Measurements from ENCODE around the gene DUOXA2. TPM values are rescaled to one million over a fixed set of nuclear protein-coding genes. Genes with fewer than 3 reads are reported as not detected.
"Not testable (repeated sequence)": the region's sequence is repeated elsewhere in the genome, so short reads cannot be mapped to it uniquely, and the experiment has no call there.

Gene DUOXA2
- total RNA-seq, 1 experiment from 2014 or later: not detected

GRCh38 chr15:45075440-45076320 lies 38.4 kb upstream of the DUOXA2 start:
- H3K36me3 ChIP-seq (ENCODE audit: control insufficient read depth, insufficient read depth, low read length); H3K27ac ChIP-seq (ENCODE audit: low read length); in situ Hi-C loops (cut with HindIII; ENCODE audit: low pct_unique_long_range_greater_than_20kb, low sequenced_read_pairs); H3K4me3 ChIP-seq (ENCODE audit: low read depth in 2 of 2, low read length in 2 of 2); DNase-seq (ENCODE audit: low read depth, low spot score); intact Hi-C loops (cut with micrococcal nuclease; ENCODE audit: unreplicated experiment); CTCF ChIA-PET; BruUV-seq (replicated peaks); POLR2A ChIA-PET; H3K4me1 ChIP-seq (ENCODE audit: control insufficient read depth, insufficient read depth, low read length); H3K27me3 ChIP-seq (ENCODE audit: control insufficient read depth, insufficient read depth, low read length); H3K9me3 ChIP-seq (ENCODE audit: control insufficient read depth, insufficient read depth, low read depth, low read length): not testable (repeated sequence)
- peak; percentile 54; the same call in 1 of the 2 replicates for ATAC-seq

DNA sequence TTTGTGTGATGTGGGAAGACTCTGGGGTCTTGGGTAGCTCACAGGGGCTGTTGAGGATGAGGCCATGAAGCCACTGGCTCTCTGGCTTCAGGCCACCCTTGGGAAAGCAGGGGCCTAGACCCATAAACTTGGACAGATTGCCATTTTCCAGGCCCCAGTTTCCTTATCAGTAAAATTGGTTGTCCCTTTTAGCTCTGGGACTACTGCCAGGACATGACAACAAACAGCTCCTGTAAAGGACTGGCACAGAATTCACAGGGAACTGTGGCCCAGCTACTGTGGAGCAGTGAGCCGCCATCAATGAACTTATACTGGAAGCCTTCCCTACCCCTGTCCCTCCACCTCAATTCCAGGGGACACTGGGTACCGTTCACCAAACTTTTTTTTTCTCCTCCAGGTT lies 36.7 kb upstream of the DUOXA2 start:
- CTCF ChIA-PET; intact Hi-C loops (cut with micrococcal nuclease; ENCODE audit: unreplicated experiment); in situ Hi-C loops (cut with HindIII; ENCODE audit: low pct_unique_long_range_greater_than_20kb, low sequenced_read_pairs); BruUV-seq (replicated peaks); H3K4me1 ChIP-seq (ENCODE audit: control insufficient read depth, insufficient read depth, low read length); H3K4me3 ChIP-seq (ENCODE audit: low read depth in 2 of 2, low read length in 2 of 2); H3K9me3 ChIP-seq (ENCODE audit: control insufficient read depth, insufficient read depth, low read depth, low read length); ATAC-seq; H3K36me3 ChIP-seq (ENCODE audit: control insufficient read depth, insufficient read depth, low read length); DNase-seq (ENCODE audit: low read depth, low spot score); H3K27ac ChIP-seq (ENCODE audit: low read length); H3K27me3 ChIP-seq (ENCODE audit: control insufficient read depth, insufficient read depth, low read length); POLR2A ChIA-PET: not testable (repeated sequence)

- CTCF ChIA-PET: not testable (repeated sequence)
These were observed 34.9 kb upstream of the DUOXA2 start for GRCh38 chr15:45079201-45079600.

DNA sequence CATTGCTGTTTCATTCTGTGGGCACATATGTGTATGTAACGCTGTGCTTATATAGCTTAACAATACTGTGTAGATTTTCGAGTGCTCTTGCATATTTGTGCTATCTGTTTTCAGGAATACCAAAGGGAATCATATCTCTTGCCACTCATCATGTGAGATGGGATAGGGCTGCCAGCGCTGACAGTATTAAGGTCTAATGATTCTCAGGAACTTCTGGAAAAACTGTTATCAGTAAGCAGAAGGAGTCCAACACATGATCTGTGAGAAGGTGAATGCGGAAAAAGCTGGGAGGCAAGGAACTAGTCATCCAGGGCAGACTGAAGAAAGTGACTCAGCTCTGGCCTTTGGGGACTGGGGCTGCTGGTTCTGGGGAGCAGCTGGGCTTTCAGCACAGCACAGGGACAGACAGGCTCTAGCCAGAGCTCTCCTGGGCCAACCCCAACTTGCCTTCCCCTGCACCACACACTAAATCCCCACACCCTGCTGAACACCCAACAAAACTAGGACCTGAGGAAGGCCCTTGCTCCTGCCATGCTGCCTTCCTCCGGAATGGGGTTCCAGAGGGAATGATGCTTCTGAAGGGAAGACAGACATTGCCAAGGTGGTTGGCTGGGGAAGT lies 34.4 kb upstream of the DUOXA2 start:
- in situ Hi-C loops (cut with HindIII; ENCODE audit: low pct_unique_long_range_greater_than_20kb, low sequenced_read_pairs); DNase-seq (ENCODE audit: low read depth, low spot score); H3K27ac ChIP-seq (ENCODE audit: low read length); H3K27me3 ChIP-seq (ENCODE audit: control insufficient read depth, insufficient read depth, low read length); H3K4me1 ChIP-seq (ENCODE audit: control insufficient read depth, insufficient read depth, low read length); POLR2A ChIA-PET; CTCF ChIA-PET; intact Hi-C loops (cut with micrococcal nuclease; ENCODE audit: unreplicated experiment); H3K36me3 ChIP-seq (ENCODE audit: control insufficient read depth, insufficient read depth, low read length); H3K4me3 ChIP-seq (ENCODE audit: low read depth in 2 of 2, low read length in 2 of 2); H3K9me3 ChIP-seq (ENCODE audit: control insufficient read depth, insufficient read depth, low read depth, low read length); ATAC-seq; BruUV-seq (replicated peaks): not testable (repeated sequence)

More at GRCh38 chr15:45079201-45079600, 34.9 kb upstream of the DUOXA2 start:
- H3K4me3 ChIP-seq (ENCODE audit: low read depth in 2 of 2, low read length in 2 of 2); DNase-seq (ENCODE audit: low read depth, low spot score); H3K27ac ChIP-seq (ENCODE audit: low read length); H3K36me3 ChIP-seq (ENCODE audit: control insufficient read depth, insufficient read depth, low read length); ATAC-seq; H3K27me3 ChIP-seq (ENCODE audit: control insufficient read depth, insufficient read depth, low read length); H3K9me3 ChIP-seq (ENCODE audit: control insufficient read depth, insufficient read depth, low read depth, low read length); intact Hi-C loops (cut with micrococcal nuclease; ENCODE audit: unreplicated experiment); BruUV-seq (replicated peaks); in situ Hi-C loops (cut with HindIII; ENCODE audit: low pct_unique_long_range_greater_than_20kb, low sequenced_read_pairs); H3K4me1 ChIP-seq (ENCODE audit: control insufficient read depth, insufficient read depth, low read length): not testable (repeated sequence)
- POLR2A ChIA-PET: interaction anchor here (0.6 kb wide), 1 partner anchor 82 kb away, joined by 10 read pairs; no protein-coding TSS in a partner anchor

- H3K27me3 ChIP-seq (ENCODE audit: control insufficient read depth, insufficient read depth, low read length); H3K36me3 ChIP-seq (ENCODE audit: control insufficient read depth, insufficient read depth, low read length); intact Hi-C loops (cut with micrococcal nuclease; ENCODE audit: unreplicated experiment); ATAC-seq; CTCF ChIA-PET; DNase-seq (ENCODE audit: low read depth, low spot score); H3K4me1 ChIP-seq (ENCODE audit: control insufficient read depth, insufficient read depth, low read length); BruUV-seq (replicated peaks); H3K4me3 ChIP-seq (ENCODE audit: low read depth in 2 of 2, low read length in 2 of 2); in situ Hi-C loops (cut with HindIII; ENCODE audit: low pct_unique_long_range_greater_than_20kb, low sequenced_read_pairs); H3K27ac ChIP-seq (ENCODE audit: low read length); POLR2A ChIA-PET; H3K9me3 ChIP-seq (ENCODE audit: control insufficient read depth, insufficient read depth, low read depth, low read length): not testable (repeated sequence)
These were observed 33.5 kb upstream of the DUOXA2 start for GRCh38 chr15:45080593-45080992.

GRCh38 chr15:45082412-45082811 lies 31.7 kb upstream of the DUOXA2 start:
- CTCF ChIA-PET; BruUV-seq (replicated peaks); H3K9me3 ChIP-seq (ENCODE audit: control insufficient read depth, insufficient read depth, low read depth, low read length); H3K4me3 ChIP-seq (ENCODE audit: low read depth in 2 of 2, low read length in 2 of 2); in situ Hi-C loops (cut with HindIII; ENCODE audit: low pct_unique_long_range_greater_than_20kb, low sequenced_read_pairs); H3K27ac ChIP-seq (ENCODE audit: low read length); H3K4me1 ChIP-seq (ENCODE audit: control insufficient read depth, insufficient read depth, low read length); ATAC-seq; H3K27me3 ChIP-seq (ENCODE audit: control insufficient read depth, insufficient read depth, low read length); intact Hi-C loops (cut with micrococcal nuclease; ENCODE audit: unreplicated experiment); DNase-seq (ENCODE audit: low read depth, low spot score); POLR2A ChIA-PET; H3K36me3 ChIP-seq (ENCODE audit: control insufficient read depth, insufficient read depth, low read length): not testable (repeated sequence)

All from Panc1 (cell line).